DOHH2 (cell line): Measurements from ENCODE around the gene CACNB4.

ENCODE experiments used
- H3F3A ChIP-seq: fragments of 200-600 bp; sonication (generic), shearing (Covaris generic); 2 replicates; pipeline ENCODE4 v1.6.0; 2016; ENCODE audit warnings: antibody characterized with exemption, mild to moderate bottlenecking; ENCODE audit not compliant: control insufficient read depth, insufficient read depth
- H3K27ac ChIP-seq: fragments of 200-600 bp; sonication (generic); 2 replicates; pipeline ENCODE4 v1.5.1; 2014; ENCODE audit warnings: low read depth, mild to moderate bottlenecking, low read length, moderate library complexity
- H3K27me3 ChIP-seq: fragments of 200-600 bp; sonication (generic); 2 replicates; pipeline ENCODE4 v1.6.1; 2014; ENCODE audit warnings: mild to moderate bottlenecking, low read length, mixed read lengths; ENCODE audit not compliant: control insufficient read depth
- H3K36me3 ChIP-seq: fragments of 200-600 bp; sonication (generic); 2 replicates; pipeline ENCODE4 v1.6.1; 2014; ENCODE audit warnings: mild to moderate bottlenecking, low read length, moderate library complexity, mixed read lengths; ENCODE audit not compliant: control insufficient read depth
- H3K4me1 ChIP-seq: fragments of 200-600 bp; sonication (generic); 2 replicates; pipeline ENCODE4 v1.6.1; 2014; ENCODE audit warnings: mild to moderate bottlenecking, low read length, mixed read lengths; ENCODE audit not compliant: control insufficient read depth
- H3K4me2 ChIP-seq: fragments of 200-600 bp; sonication (generic); 2 replicates; pipeline ENCODE4 v1.6.0; 2014; ENCODE audit warnings: mild to moderate bottlenecking, low read length, moderate library complexity
- H3K4me3 ChIP-seq: fragments of 200-600 bp; sonication (generic); 2 replicates; pipeline ENCODE4 v1.5.1; 2014; ENCODE audit warnings: mild to moderate bottlenecking, low read length, mixed read lengths
- H3K79me2 ChIP-seq: fragments of 200-600 bp; sonication (generic); 2 replicates; pipeline ENCODE4 v1.6.1; 2014; ENCODE audit warnings: mild to moderate bottlenecking, low read length, mixed read lengths; ENCODE audit not compliant: control insufficient read depth
- H3K9me2 ChIP-seq: fragments of 200-600 bp; sonication (generic); replicated peaks from 2 replicates; pipeline ENCODE4 v1.6.1; 2014; ENCODE audit warnings: mild to moderate bottlenecking, low read length, mixed read lengths; ENCODE audit not compliant: control insufficient read depth
- H3K9me3 ChIP-seq: fragments of 200-600 bp; sonication (generic); 2 replicates; pipeline ENCODE4 v1.6.1; 2014; ENCODE audit warnings: antibody characterized with exemption, low read length, mixed read lengths; ENCODE audit not compliant: control insufficient read depth, insufficient read depth
- H4K20me1 ChIP-seq: fragments of 200-600 bp; sonication (generic); 2 replicates; pipeline ENCODE4 v1.6.0; 2014; ENCODE audit warnings: low read depth, mild to moderate bottlenecking, antibody characterized with exemption, low read length, moderate library complexity; ENCODE audit not compliant: control insufficient read depth, insufficient read depth
- CTCF ChIP-seq: fragments of 200-600 bp; sonication (generic); IDR thresholded peaks from one replicate; pipeline ENCODE4 v1.5.1; 2014; ENCODE audit warnings: antibody characterized with exemption, mild to moderate bottlenecking, low read depth, low read length; ENCODE audit not compliant: poor library complexity, severe bottlenecking
- EZH2phosphoT487 ChIP-seq: fragments of 200-600 bp; sonication (generic); IDR thresholded peaks from 2 replicates; pipeline ENCODE4 v1.6.1; 2017; ENCODE audit warnings: borderline replicate concordance, mild to moderate bottlenecking, antibody characterized with exemption, low read length, moderate library complexity, mixed read lengths

CACNB4 gene

DNA sequence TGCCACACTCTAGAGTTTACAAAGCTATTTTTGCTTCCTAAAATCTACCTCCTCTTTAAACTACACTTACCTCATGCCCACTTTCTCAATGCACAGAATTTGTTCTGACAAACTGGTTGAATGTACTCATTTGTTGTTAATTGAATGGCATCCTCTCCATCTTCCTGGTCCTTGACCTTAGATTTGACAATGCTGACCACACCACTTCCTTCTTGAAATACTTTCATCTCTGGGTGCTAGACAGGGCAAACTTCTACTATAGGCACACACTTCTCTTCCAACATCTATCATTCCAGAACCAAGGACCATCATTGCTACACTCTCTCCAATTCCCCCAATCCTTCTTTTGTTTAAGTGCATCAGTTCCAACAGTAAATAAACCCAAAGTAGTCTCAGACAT, 292.9 kb downstream of the CACNB4 start:
- no peak overlapping the region for H3K4me2 ChIP-seq
- no peaks in the 10 kb centered on the region for H4K20me1 ChIP-seq
- no peaks in the 10 kb centered on the region for H3K27me3 ChIP-seq
- TF ChIP-seq CTCF (no peak), EZH2phosphoT487 (no peak)
- no peaks in the 10 kb centered on the region for H3K9me3 ChIP-seq
- peaks cover 4% of the 10 kb centered on the region; the same call in 1 of the 2 replicates for H3F3A ChIP-seq
- H3K4me1 ChIP-seq, result no peaks in the 10 kb centered on the region
- no peaks in the 10 kb centered on the region for H3K9me2 ChIP-seq
- peaks cover 5% of the 10 kb centered on the region for H3K79me2 ChIP-seq
- no peak overlapping the region for H3K27ac ChIP-seq
- H3K36me3 ChIP-seq, result peaks cover 75% of the 10 kb centered on the region
- no peak overlapping the region for H3K4me3 ChIP-seq

GRCh38 chr2:151805343-151805742, 293.5 kb downstream of the CACNB4 start:
- no peaks in the 10 kb centered on the region for H4K20me1 ChIP-seq
- no peak for TF ChIP-seq CTCF
- TF ChIP-seq EZH2phosphoT487, result no peak
- H3K4me2 ChIP-seq, result no peak overlapping the region
- H3K9me3 ChIP-seq, result no peaks in the 10 kb centered on the region
- H3K4me1 ChIP-seq, result no peaks in the 10 kb centered on the region
- no peaks in the 10 kb centered on the region for H3K27me3 ChIP-seq
- peaks cover 4% of the 10 kb centered on the region; the same call in 1 of the 2 replicates for H3F3A ChIP-seq
- no peak overlapping the region for H3K27ac ChIP-seq
- no peaks in the 10 kb centered on the region for H3K9me2 ChIP-seq
- no peak overlapping the region for H3K4me3 ChIP-seq
- peaks cover 5% of the 10 kb centered on the region for H3K79me2 ChIP-seq
- peaks cover 72% of the 10 kb centered on the region for H3K36me3 ChIP-seq

DNA sequence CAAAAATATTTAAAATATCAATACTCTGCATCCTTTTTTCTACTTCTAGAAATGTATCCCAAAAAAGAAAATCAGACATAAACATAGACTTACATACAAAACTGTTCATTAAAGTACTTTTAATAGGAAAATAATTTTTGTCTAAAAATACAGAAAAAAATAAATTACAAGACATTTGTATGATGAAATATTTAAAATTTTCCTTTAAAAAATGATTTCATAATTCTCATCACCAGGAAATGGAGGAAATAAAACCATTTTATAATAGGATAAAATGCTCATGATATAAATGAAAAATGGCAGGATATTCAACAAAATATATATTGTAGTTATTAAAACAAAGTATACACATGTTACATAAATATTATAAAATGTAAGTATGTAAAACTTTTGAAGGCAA, 295.0 kb downstream of the CACNB4 start:
- H3K9me2 ChIP-seq, result no peaks in the 10 kb centered on the region
- peaks cover 5% of the 10 kb centered on the region for H3K79me2 ChIP-seq
- H3K36me3 ChIP-seq, result peaks cover 75% of the 10 kb centered on the region
- no peaks in the 10 kb centered on the region for H3K27me3 ChIP-seq
- H3K9me3 ChIP-seq, result no peaks in the 10 kb centered on the region
- H3K4me3 ChIP-seq, result no peak overlapping the region
- no peak overlapping the region for H3K4me2 ChIP-seq
- H3F3A ChIP-seq, result no peaks in the 10 kb centered on the region
- no peak overlapping the region for H3K27ac ChIP-seq
- no peaks in the 10 kb centered on the region for H3K4me1 ChIP-seq
- no peaks in the 10 kb centered on the region for H4K20me1 ChIP-seq
- TF ChIP-seq CTCF (no peak), EZH2phosphoT487 (no peak)

DNA sequence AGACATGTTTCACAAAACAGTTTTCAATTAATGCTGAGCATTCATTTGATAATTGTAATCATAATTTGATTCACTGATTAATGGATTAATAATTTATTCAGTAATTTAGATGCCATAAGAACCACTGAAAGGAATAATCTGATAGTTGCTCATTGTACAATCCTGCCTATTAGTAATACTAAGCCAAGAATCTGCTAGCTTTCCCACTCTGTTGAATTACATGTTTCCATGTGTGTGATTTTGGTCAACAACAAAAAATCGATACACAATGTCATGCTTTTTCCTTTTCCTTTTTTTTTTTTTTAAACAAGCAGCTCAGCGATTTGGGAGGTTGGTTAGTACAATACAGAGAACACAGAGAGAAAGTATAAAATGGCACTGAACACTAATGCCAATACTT, 296.5 kb downstream of the CACNB4 start:
- no peak overlapping the region for H3K4me2 ChIP-seq
- no peak overlapping the region for H3K27ac ChIP-seq
- H3K36me3 ChIP-seq, result peaks cover 63% of the 10 kb centered on the region
- no peaks in the 10 kb centered on the region for H4K20me1 ChIP-seq
- H3K4me1 ChIP-seq, result no peaks in the 10 kb centered on the region
- no peaks in the 10 kb centered on the region for H3F3A ChIP-seq
- TF ChIP-seq EZH2phosphoT487 (no peak), CTCF (no peak)
- H3K9me2 ChIP-seq, result no peaks in the 10 kb centered on the region
- H3K9me3 ChIP-seq, result no peaks in the 10 kb centered on the region
- no peaks in the 10 kb centered on the region for H3K27me3 ChIP-seq
- H3K4me3 ChIP-seq, result no peak overlapping the region
- H3K79me2 ChIP-seq, result no peaks in the 10 kb centered on the region
